Ureter (tissue), 1 donor: Measurements from ENCODE around the gene MVP. TPM values are rescaled to one million over a fixed set of nuclear protein-coding genes. Genes with fewer than 3 reads are reported as not detected.
"Not testable (repeated sequence)": the region's sequence is repeated elsewhere in the genome, so short reads cannot be mapped to it uniquely, and the experiment has no call there.

Experiments used
- DNase-seq: peaks from one replicate; pipeline ENCODE4 v3.0.0-alpha.2; 2020; ENCODE audit warnings: low spot score
- total RNA-seq: library from RNA; stranded (reverse); gene quantifications from one replicate; pipeline ENCODE4 v1.2.4, GENCODE V29; 2023
- donor health status: DM: yes; HTN: yes; CAD: no.

Gene MVP
- total RNA-seq, 1 donor from 2014 or later = 158 TPM

DNA sequence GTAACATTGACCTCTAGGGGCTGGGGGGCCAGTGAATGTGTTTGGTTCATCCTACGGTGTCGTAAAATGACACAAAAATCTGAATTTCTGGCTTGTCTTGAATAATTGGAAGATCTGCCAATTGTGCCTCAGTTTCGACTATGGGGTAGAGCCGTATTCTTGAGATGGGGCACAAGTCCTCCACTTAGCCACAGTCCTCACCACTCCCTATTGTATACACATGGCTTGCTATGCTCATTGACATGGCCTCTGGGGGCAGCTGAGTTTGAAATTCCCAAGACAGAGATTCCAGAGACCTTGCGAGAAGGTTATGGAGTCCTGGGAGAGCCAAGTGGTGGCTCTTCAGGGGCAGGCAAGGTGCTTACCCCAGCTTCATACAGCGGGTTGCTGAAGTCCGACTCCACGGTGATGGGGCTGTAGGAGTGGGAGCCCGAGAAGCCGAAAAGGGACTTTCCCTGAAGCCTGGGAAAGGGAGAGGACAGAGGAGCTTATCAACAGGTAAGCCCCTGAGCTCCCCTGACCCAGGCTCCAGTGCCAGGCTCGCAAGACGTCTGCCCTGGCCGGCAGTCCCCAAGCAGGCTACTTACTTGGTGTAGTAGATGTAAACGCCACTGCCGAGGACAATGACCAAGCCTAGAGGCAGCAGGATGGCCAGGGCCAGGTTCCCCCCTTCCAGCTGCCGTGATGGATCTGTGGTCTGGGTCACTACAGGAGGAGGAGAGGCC, 51.7 kb downstream of the MVP start:
- no peak for DNase-seq

DNA sequence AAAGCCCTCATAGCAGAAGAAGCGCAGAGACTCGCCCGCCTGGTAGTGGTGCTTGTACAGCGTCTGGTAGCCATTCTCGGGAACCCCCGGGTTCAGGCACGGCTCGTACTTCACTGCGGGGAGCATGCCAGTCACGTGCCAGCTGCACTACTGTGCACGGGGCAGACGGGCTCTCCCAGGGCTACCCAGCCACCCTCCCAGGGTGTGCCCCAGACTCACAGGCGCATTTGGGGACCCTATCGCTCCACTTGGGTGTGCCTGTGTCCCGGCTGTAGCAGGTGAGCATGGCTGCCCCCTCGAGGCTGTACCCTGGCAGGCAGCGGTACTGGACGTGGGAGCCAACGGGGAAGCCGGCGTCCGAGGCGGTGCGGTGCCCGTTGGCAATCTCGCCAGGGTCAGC, 53.1 kb downstream of the MVP start:
- DNase-seq = no peak

DNA sequence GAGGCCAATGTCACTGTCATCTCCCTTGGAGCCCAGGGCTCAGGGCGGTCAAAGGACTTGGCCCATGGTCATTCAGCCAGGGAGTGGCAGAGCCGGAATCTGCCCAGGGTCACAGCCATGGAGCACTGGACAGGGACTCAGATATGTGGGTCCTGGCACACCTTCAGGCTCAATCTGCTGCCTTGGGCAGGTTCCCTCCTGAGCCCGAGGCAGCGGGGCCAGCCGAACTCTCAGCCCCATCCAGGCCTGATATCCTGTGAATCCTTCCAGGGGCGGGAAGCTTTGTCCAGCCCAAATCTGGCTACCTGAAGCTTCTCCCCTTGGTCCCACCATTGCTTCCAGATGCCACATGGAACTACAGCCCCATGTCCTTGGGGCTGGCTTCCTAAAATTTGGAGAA, 54.9 kb downstream of the MVP start:
- DNase-seq = no peak

DNA sequence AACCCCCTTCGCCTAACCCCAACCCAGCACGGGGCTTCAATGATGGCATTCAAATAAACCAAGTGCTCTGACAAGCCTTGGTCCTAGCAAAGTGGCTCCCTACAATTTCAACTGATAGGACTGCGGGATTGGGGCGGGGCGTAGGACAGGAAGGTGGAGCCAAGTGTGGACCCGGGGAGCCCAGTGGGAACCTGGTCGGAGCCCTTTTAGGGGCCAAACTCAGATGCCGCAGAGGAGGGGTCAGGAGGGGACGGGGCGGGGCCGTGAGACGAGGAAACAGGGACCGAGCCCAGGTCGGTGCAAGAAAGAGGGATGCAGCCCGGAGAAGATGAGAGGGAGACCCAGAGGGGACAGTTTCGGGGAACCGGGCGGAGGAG, 55.9 kb downstream of the MVP start:
- no peak for DNase-seq

DNA sequence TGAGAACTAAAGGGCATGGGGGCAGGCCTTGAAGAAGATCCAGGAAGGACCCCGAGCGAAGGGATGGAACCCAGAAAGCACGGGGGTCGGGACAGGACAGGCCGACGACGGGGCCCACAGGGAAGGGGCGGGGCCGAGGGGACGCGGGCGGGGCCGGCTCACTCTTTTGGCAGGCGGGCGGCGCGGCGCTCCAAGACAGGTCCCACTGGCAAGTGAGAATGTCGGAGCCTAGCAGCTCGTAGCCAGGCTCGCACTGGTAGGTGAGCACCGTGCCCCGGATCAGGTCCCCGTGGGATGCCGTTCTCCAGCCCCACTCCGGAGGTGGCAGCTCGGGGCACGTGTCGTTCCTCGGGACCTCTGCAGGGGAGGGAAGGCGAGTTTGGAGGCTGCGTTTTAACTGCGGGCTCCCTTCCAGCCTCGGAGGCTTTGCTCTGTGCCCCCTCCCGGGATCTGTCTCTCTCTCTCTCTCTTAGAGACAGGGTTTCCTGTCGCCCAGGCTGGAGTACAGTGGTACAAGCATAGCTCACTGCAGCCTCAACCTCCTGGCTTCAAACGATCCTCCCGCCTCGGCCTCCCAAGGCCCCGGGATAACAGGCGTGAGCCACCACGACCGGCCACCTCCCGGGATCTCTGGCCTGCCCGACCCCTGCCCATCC, 56.5 kb downstream of the MVP start:
- DNase-seq = no peak

DNA sequence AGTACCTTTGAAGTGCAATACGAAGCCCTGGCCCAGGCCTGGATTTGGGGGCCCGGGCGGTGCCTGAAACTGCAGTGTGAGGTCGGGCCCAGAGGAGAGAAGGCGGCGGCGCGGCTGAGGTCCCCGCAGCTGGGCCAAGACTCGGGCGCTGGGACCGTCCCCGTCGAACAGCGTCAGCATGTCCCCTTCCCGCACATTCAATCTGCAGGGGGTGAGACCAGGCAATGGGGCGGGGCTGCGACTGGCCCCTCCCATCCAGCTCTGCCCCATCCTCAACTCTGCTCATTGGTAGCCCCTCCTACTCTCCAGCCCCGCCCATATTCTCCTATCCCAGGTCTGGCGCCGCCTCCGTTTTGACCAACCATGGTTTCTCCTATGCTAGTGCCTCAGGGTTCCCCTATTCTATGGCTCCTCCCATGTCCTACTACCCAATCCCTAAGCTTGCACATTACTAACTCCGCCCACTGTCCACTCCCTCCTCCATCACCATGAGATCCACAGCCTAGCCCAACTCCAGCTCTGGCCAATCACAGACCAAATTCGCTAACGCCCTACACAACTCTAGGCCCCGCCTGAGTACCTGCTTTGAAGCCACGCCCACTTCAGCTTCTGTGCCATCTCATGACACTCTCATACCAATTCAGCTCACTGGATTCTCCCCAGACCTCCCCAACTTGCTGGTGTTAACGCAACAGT, 57.2 kb downstream of the MVP start:
- DNase-seq = no peak

DNA sequence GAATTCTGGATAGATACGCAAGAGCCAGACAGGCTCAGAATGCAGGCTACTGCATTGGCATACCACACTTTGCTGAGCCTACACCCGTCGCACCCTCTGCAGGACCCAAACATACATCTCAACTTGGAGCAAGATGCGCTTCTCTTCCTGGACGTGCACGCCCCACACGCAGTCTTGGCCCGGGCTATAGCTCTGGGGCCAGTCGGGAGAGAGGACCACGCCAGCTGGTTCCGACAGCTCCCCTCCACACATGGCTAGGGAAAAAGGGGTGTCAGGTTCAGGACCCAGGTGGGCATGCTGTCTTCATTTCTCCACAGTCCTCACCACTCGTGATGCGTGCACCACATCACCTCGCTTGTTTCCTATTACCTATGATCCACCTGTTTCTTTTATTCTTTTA, 57.9 kb downstream of the MVP start:
- DNase-seq = no peak

DNA sequence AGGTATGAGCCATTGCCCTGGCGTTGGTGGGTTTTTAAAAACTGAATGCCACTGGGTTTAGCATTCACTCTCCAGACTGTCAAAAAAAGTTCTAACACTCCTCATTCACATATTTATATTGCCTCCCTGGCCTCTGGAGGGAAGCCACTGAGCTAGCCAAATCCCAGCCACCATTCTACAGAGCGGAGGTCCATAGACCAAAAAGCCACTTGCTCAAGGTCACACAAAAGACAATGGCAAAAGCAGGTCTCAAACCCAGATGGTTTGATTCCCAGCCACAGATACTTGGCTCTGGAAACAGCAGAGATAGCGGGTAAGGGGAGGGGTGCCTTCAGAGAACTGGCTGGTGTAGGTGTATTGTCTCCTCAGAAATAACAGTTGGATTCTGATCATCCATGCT, 60.8 kb downstream of the MVP start:
- no peak for DNase-seq

DNA sequence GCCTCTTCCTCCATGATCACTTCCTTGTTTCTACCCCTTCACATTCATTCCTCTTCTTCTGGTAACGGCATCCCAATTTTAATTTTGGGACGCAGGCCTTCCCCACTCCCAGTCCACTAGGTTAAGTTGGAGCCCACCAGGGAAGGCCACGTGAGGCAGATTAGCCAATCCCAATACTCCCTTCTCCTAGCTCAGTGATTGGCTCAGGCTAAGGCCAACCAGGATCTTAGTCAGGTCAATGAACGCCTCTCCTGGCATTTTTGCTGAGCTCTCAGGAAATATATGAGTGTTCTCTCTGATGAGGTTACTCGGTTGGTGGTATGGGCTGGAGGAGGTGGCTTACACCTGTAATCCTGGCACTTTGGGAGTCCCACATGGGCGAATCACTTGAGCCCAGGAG, 63.7 kb downstream of the MVP start:
- no peak for DNase-seq

DNA sequence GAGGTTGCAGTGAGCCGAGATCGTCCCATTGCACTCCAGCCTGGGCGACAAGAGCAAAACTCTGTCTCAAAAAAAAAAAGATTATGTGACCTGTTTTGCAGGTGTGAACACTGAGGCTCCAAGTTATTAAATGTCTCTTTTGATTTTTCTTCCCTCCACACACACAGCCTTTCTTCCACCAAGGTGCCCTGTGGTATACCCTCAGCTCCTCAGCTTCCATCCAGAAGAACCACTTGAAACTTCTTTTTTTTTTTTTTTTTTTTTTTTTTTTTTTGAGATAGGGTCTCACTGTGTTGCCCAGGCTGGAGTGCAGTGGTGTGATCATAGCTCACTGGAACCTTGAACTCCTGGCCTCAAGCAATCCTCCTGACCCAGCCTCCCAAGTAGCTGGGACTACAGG, 69.1 kb downstream of the MVP start:
- not testable (repeated sequence) for DNase-seq

DNA sequence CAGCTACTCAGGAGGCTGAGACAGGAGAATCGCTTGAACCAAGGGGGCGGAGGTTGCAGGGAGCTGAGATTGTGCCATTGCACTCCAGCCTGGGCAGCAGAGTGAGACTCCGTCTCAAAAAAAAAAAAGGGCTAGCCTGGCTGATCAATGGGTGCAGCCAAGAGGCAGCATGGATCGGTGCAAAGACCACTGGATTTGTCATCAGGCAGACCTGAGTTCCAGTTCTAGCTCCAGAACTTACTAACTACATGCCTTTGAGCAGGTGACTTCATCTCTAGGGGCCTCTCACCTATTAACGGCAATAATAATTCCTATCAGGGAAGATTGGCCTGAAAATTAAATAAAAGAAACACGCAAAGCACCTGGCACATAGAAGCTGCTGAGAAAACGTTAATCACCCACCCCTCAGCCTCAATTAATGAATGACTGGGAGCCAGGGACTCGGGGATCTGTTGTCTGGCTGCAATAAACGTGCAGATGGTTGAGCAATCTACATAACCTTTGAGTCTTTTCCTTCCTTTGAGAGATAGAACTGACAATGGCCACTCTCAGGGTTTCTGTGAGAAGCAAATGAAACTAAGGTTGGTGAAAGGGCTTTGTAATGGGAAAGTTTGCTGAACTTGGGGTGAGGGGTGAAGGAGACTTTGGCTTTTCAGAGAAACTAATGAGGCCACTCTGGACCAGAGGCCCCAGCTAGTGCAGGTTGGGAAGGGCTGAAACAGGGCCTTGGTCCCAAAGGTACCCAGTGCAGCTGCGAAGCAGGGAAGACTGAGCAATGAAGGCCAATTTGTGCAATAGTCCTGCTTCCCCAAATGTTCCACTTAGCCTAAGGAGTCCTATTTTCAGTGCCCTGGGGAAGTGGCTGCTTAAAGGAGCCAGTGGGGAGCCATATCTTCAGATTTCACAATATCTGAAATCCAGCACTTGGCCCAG, 71.5 kb downstream of the MVP start:
- DNase-seq = no peak

DNA sequence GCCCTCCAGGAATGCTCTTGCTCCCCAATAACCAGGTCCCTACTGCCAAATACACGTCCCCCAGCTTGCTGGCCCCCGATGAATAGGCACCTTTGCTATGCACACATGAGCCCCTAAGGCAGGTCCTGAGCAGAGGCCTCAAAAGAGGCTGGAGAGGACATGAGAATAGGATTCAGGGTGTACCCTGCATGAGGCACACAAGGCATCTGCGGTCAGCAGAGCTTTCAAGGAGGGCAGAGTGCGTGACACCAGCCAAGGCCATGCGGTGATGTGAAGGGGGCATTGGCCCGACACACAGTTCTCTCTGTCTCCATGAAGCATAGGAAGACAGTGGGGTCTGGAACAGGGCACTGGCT, 72.2 kb downstream of the MVP start:
- no peak for DNase-seq

DNA sequence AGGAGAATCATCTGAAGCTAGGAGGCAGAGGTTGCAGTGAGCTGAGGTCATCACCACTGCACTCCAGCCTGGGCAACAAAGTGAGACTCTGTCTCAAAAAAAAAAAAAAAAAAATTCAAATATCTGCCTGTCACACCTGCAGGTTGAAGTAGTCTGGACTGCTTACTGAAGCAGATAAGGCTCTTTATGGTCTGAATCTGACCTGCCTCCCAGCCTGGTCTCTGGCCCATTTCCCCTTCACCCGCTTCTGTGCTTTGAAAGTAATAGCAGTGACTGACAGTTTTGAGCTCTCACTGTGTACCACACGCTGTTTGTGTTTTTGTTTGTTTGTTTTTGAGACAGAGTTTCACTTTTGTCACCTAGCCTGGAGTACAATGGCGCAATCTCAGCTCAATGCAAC, 73.3 kb downstream of the MVP start:
- no peak for DNase-seq

DNA sequence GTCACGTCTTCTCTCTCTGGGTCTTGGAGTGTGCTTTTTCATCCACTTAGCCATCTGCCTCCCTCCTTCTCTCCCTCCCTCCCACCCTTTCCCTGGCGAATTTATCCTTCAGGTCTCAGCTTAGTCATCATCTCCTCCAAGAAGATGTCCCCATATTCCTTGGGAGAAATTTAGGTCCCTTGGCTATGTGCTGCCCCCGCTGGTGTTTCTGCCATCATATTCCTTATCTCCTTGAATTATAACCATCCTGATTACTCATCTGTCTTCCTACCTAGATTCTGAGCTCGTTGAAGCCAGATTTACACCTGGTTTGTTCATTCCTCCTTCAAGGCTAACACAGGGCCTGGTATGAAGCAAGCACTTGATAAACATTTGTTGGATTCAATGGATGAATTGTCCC, 74.1 kb downstream of the MVP start:
- DNase-seq = no peak

DNA sequence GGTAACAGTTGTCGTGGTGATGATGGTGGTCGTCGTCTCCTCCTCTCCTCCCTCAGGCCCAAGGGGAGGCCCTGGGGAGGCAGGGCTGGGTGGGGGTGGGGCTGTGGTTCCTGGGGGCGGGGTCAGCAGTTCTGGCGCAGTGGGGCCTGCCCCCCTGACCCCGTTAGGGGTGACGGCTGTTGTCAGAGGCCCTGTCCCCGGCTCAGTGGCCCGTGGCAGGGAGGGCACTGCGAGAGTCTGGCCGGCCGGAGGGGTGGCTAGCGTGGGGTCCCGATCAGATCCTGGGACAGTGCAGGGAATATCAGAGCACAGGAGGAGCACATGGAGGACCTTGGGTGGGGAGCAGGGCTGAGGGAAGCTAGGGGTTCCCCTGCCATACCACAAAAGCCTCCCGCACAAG, 76.6 kb downstream of the MVP start:
- no peak for DNase-seq

DNA sequence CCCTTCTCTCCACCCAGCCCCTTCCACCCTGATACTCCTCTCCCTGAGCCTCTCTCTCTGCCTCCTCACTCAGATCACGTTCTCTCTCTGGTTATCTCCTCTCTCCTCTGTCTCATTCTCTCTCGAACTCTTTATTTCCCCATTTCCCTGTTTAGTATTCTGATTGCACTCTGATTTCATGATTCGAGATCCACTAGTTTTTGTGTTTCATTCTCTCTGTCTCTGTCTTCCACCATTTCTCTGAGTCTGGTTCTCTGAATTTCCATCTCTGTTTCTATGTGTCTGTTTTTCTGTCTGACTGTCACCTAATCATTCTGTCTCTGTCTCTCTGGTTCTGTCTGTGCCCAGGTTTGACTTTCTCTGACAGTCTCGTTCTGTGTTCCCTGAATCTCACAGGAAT, 77.1 kb downstream of the MVP start:
- DNase-seq = no peak

Other genes with a start within 250 kb of the MVP start
- 4.2 TPM for gene SPN, start 157.2 kb upstream of the MVP start, total RNA-seq
- gene QPRT, start 141.3 kb upstream of the MVP start, total RNA-seq = 24.7 TPM
- gene C16orf54, start 74.5 kb upstream of the MVP start, total RNA-seq = 1.6 TPM
- not detected for gene ZG16, start 42.2 kb upstream of the MVP start, total RNA-seq
- 34.3 TPM for gene KIF22, start 29.7 kb upstream of the MVP start, total RNA-seq
- gene MAZ, start 13.9 kb upstream of the MVP start, total RNA-seq = 143 TPM
- gene PRRT2, start 8.3 kb upstream of the MVP start, total RNA-seq = 10.6 TPM
- gene PAGR1, start 4.3 kb upstream of the MVP start, total RNA-seq = 20.7 TPM
- gene CDIPT, start 42.8 kb downstream of the MVP start, total RNA-seq = 71.4 TPM
- gene SEZ6L2, start 79.1 kb downstream of the MVP start, total RNA-seq = 7.5 TPM
- gene ASPHD1, start 80.0 kb downstream of the MVP start, total RNA-seq = 1.2 TPM
- gene KCTD13, start 105.8 kb downstream of the MVP start, total RNA-seq = 33.6 TPM
- 131 TPM for gene TMEM219, start 141.6 kb downstream of the MVP start, total RNA-seq
- gene TAOK2, start 153.4 kb downstream of the MVP start, total RNA-seq = 45.1 TPM
- gene HIRIP3, start 175.2 kb downstream of the MVP start, total RNA-seq = 11.2 TPM
- gene INO80E, start 175.8 kb downstream of the MVP start, total RNA-seq = 88.5 TPM
- gene DOC2A, start 190.6 kb downstream of the MVP start, total RNA-seq = 3.1 TPM
- not detected for gene C16orf92, start 202.7 kb downstream of the MVP start, total RNA-seq
- not detected for gene TLCD3B, start 210.8 kb downstream of the MVP start, total RNA-seq
- gene ALDOA, start 245.3 kb downstream of the MVP start, total RNA-seq = 1,279 TPM